ENCODE results near the gene OR51B4.

- TF ChIP-seq, protein P1, sequence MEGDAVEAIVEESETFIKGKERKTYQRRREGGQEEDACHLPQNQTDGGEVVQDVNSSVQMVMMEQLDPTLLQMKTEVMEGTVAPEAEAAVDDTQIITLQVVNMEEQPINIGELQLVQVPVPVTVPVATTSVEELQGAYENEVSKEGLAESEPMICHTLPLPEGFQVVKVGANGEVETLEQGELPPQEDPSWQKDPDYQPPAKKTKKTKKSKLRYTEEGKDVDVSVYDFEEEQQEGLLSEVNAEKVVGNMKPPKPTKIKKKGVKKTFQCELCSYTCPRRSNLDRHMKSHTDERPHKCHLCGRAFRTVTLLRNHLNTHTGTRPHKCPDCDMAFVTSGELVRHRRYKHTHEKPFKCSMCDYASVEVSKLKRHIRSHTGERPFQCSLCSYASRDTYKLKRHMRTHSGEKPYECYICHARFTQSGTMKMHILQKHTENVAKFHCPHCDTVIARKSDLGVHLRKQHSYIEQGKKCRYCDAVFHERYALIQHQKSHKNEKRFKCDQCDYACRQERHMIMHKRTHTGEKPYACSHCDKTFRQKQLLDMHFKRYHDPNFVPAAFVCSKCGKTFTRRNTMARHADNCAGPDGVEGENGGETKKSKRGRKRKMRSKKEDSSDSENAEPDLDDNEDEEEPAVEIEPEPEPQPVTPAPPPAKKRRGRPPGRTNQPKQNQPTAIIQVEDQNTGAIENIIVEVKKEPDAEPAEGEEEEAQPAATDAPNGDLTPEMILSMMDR (conservative IDR thresholded peaks at IDR 0.05 in 1 of 2, IDR thresholded peaks at IDR 0.05 in 1 of 2; ENCODE audit: low read depth in 1 of 2, low read length in 2 of 2): no peak
- no peak for TF ChIP-seq EZH2 (IDR thresholded peaks at IDR 0.05; ENCODE audit: low read length, missing control alignments)
Observed at GRCh38 chr11:5280582-5281102, 21.1 kb downstream of the OR51B4 start.

Data from fibroblast of lung (primary cell).